HG02678 (cell line): ENCODE results near the gene MET.
"Not testable (repeated sequence)": the region's sequence is repeated elsewhere in the genome, so short reads cannot be mapped to it uniquely, and the experiment has no call there.

Source experiments
- ATAC-seq: cut with Tn5 transposase; IDR thresholded peaks from one replicate; pipeline ENCODE4 v1.9.1; 2021; ENCODE audit warnings: mild to moderate bottlenecking, moderate library complexity; ENCODE audit not compliant: unreplicated experiment

Gene MET

GRCh38 chr7:116743835-116744234, 71.8 kb downstream of the MET start:
- ATAC-seq: not testable (repeated sequence)

GRCh38 chr7:116746388-116746787, 74.4 kb downstream of the MET start:
- ATAC-seq: not testable (repeated sequence)

- not testable (repeated sequence) for ATAC-seq
Observed at GRCh38 chr7:116751070-116751469, 79.1 kb downstream of the MET start.

GRCh38 chr7:116752305-116753074, 80.5 kb downstream of the MET start:
- ATAC-seq: no peak

- ATAC-seq: no peak
Observed at GRCh38 chr7:116753130-116753529, 81.1 kb downstream of the MET start.

GRCh38 chr7:116754186-116754585, 82.2 kb downstream of the MET start:
- ATAC-seq: no peak

- no peak for ATAC-seq
Observed at GRCh38 chr7:116757283-116757682, 85.3 kb downstream of the MET start.

GRCh38 chr7:116759642-116760041, 87.6 kb downstream of the MET start:
- ATAC-seq: not testable (repeated sequence)

GRCh38 chr7:116762971-116763370, 91.0 kb downstream of the MET start:
- ATAC-seq: no peak

- no peak for ATAC-seq
Observed at GRCh38 chr7:116763647-116764046, 91.7 kb downstream of the MET start.

- ATAC-seq: no peak
Observed at GRCh38 chr7:116766881-116767280, 94.9 kb downstream of the MET start.

- ATAC-seq: no peak
Observed at GRCh38 chr7:116769546-116769945, 97.5 kb downstream of the MET start.

- no peak for ATAC-seq
Observed at GRCh38 chr7:116770941-116771340, 98.9 kb downstream of the MET start.

- ATAC-seq: no peak
Observed at GRCh38 chr7:116771640-116772039, 99.6 kb downstream of the MET start.

GRCh38 chr7:116772423-116772863, 100.4 kb downstream of the MET start:
- ATAC-seq: no peak

- ATAC-seq: no peak
Observed at GRCh38 chr7:116772926-116773749, 101.1 kb downstream of the MET start.

GRCh38 chr7:116776046-116776445, 104.0 kb downstream of the MET start:
- ATAC-seq: no peak

- ATAC-seq: peak; percentile 65
Observed at GRCh38 chr7:116776610-116777289, 104.8 kb downstream of the MET start.

GRCh38 chr7:116777651-116778281, 105.8 kb downstream of the MET start:
- no peak for ATAC-seq

- no peak for ATAC-seq
Observed at GRCh38 chr7:116779216-116779615, 107.2 kb downstream of the MET start.

- ATAC-seq: no peak
Observed at GRCh38 chr7:116779931-116780330, 107.9 kb downstream of the MET start.
